Prostate gland (tissue), 2 donors: ENCODE data around the gene RALGPS1.

Experiments
- CTCF ChIP-seq, 4 experiments: fragments of 200-600 bp in 2 of 4; fragments of 450-650 bp in 2 of 4; sonication (generic) in 2 of 4; IDR thresholded peaks; 1 replicate in 3 of 4; 2 replicates in 1 of 4; pipeline ENCODE4 v1.5.1; 2016 to 2019; ENCODE audit warnings: antibody characterized with exemption in 4 of 4, mild to moderate bottlenecking in 2 of 4, moderate library complexity in 2 of 4
- POLR2A ChIP-seq: fragments of 450-650 bp; IDR thresholded peaks from one replicate; pipeline ENCODE4 v1.6.1; 2016; ENCODE audit warnings: antibody characterized with exemption, mild to moderate bottlenecking
- POLR2AphosphoS5 ChIP-seq: sonication (generic); formaldehyde crosslinking; IDR thresholded peaks from one replicate; pipeline ENCODE4 v1.6.1; 2017; ENCODE audit warnings: antibody characterized with exemption

GRCh38 chr9:127225801-127226625 is 311.4 kb downstream of the RALGPS1 start:
- TF ChIP-seq POLR2A (no peak), CTCF (IDR thresholded peaks at IDR 0.05) (no peak), POLR2AphosphoS5 (no peak)
